Natural killer cell treated with Interleukin-12 subunit alpha and Interleukin-12 subunit beta and Interleukin-15 and Interleukin-18, amount 100 ng/mL, for 72 hours (primary cell): ENCODE measurements around the gene PDE4B. TPM values are rescaled to one million over a fixed set of nuclear protein-coding genes. Genes with fewer than 3 reads are reported as not detected.

Source experiments
- ATAC-seq, 2 donors: fragments of 150-1000 bp; cut with Tn5 transposase in 1 of 2; sonication (Bioruptor Pico), chemical (Tn5 transposase) in 1 of 2; 2 replicates each; pipeline ENCODE4 v1.10.0; 2021
- DNase-seq: peaks from one replicate; pipeline ENCODE4 v3.0.0; 2022; ENCODE audit warnings: low spot score
- H3K27ac Mint-ChIP-seq, 2 donors: 1 replicate in 1 of 2; 2 replicates in 1 of 2; pipeline ENCODE4 v1.8.0; 2022; ENCODE audit warnings: mixed read lengths in 2 of 2, mild to moderate bottlenecking in 1 of 2, moderate library complexity in 1 of 2
- H3K27me3 Mint-ChIP-seq, 2 donors: 1 replicate in 1 of 2; 2 replicates in 1 of 2; pipeline ENCODE4 v1.8.0; 2022; ENCODE audit warnings: mixed read lengths in 2 of 2
- H3K36me3 Mint-ChIP-seq: one replicate; pipeline ENCODE4 v1.8.0; 2022; ENCODE audit warnings: mixed read lengths
- H3K4me1 Mint-ChIP-seq, 2 donors: 1 replicate in 1 of 2; 2 replicates in 1 of 2; pipeline ENCODE4 v1.8.0; 2022; ENCODE audit warnings: low read depth in 2 of 2, mixed read lengths in 2 of 2, mild to moderate bottlenecking in 1 of 2
- H3K4me3 Mint-ChIP-seq: one replicate; pipeline ENCODE4 v1.8.0; 2022; ENCODE audit warnings: mixed read lengths
- H3K9me3 Mint-ChIP-seq: 2 replicates; pipeline ENCODE4 v1.8.0; 2022; ENCODE audit warnings: mixed read lengths
- total RNA-seq, 2 donors: library from RNA; stranded (reverse); gene quantifications; one replicate each; pipeline ENCODE4 v1.2.3, GENCODE V29; 2022

Gene PDE4B
- total RNA-seq, 2 donors from 2014 or later: 83.8 to 136 TPM

- H3K4me3 Mint-ChIP-seq: no peak overlapping the region
- H3K36me3 Mint-ChIP-seq: peaks cover 18% of the 10 kb centered on the region
- ATAC-seq (no peak), DNase-seq (no peak)
- no peak overlapping the region for H3K27ac Mint-ChIP-seq
- no peaks in the 10 kb centered on the region for H3K4me1 Mint-ChIP-seq
- peaks cover 12% of the 10 kb centered on the region for H3K9me3 Mint-ChIP-seq
- peaks cover 7 to 28% of the 10 kb centered on the region in 2 donors for H3K27me3 Mint-ChIP-seq
Observed at GRCh38 chr1:65788762-65789161, 3.9 kb upstream of the PDE4B start.

- Mint-ChIP-seq H3K4me1 (no peaks in the 10 kb centered on the region), H3K9me3 (peaks cover 10% of the 10 kb centered on the region), H3K4me3 (no peak overlapping the region), H3K27ac (no peak overlapping the region), H3K36me3 (peaks cover 18% of the 10 kb centered on the region), H3K27me3 (peaks cover 16 to 42% of the 10 kb centered on the region in 2 donors)
- ATAC-seq: no peak
- DNase-seq: no peak
Observed at GRCh38 chr1:65791396-65791795, 1.3 kb upstream of the PDE4B start.

GRCh38 chr1:65791801-65792668 is 660 bp upstream of the PDE4B start:
- Mint-ChIP-seq H3K9me3 (peaks cover 10% of the 10 kb centered on the region), H3K4me1 (no peaks in the 10 kb centered on the region), H3K27ac (no peak overlapping the region), H3K36me3 (peaks cover 18% of the 10 kb centered on the region), H3K27me3 (peaks cover 16 to 42% of the 10 kb centered on the region in 2 donors), H3K4me3 (no peak overlapping the region)
- DNase-seq (no peak), ATAC-seq (no peak)

DNA sequence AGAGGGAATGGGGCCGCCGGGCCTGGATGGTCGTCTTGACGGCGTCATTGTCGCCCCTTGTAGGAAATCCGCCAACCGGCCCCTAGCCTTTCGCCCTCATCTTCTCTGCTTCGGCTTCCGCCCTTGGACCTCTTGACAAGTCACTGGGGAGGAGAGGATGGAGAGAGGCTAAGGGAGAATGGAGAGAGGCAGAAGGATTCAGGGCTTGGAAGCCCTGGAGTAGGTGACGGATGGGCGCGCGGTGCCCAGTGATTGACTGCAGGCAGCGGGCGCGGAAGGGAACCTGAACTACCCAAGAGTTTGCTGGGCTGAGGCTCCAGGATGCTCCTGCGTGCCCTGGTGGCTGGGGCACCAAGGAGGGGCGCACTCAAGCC is 651 bp downstream of the PDE4B start:
- ATAC-seq (peak in 1 of 2 donors; percentile 32), DNase-seq (no peak)
- peak overlapping the region; percentile 16 for H3K4me3 Mint-ChIP-seq

GRCh38 chr1:65795311-65795710 is 2.6 kb downstream of the PDE4B start:
- Mint-ChIP-seq H3K4me1 (no peaks in the 10 kb centered on the region), H3K27me3 (peaks cover 16 to 46% of the 10 kb centered on the region in 2 donors), H3K36me3 (peaks cover 9% of the 10 kb centered on the region), H3K9me3 (peaks cover 2% of the 10 kb centered on the region), H3K4me3 (no peak overlapping the region), H3K27ac (no peak overlapping the region)
- DNase-seq: no peak
- peak in 1 of 2 donors; percentile 24 for ATAC-seq

More for the DNA sequence above, 651 bp downstream of the PDE4B start:
- peaks cover 10% of the 10 kb centered on the region for H3K9me3 Mint-ChIP-seq
- peaks cover 16 to 42% of the 10 kb centered on the region in 2 donors for H3K27me3 Mint-ChIP-seq
- no peaks in the 10 kb centered on the region for H3K4me1 Mint-ChIP-seq
- no peak overlapping the region for H3K27ac Mint-ChIP-seq
- peaks cover 18% of the 10 kb centered on the region for H3K36me3 Mint-ChIP-seq

DNA sequence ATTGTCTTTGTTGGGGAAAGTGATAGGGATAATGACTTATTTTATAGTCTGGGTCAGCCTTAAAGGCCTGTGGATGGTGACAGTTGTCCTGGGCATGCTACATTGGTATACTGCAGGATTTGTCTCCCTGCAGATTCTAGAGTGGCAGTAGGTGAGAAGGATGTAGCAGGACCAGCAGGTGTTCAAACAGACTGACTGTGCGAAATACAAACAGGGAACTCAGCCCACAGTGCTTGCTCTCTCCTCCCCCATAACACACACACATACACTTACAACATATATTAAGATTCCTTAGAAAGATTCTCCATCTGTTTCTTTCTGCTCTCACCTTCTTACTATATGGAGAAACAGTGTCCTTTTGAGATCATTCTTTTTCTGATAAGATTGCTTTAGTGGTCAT is 6.9 kb downstream of the PDE4B start:
- H3K27ac Mint-ChIP-seq: no peak overlapping the region
- DNase-seq: no peak
- H3K4me3 Mint-ChIP-seq: no peak overlapping the region
- H3K27me3 Mint-ChIP-seq: peaks cover 6 to 11% of the 10 kb centered on the region in 2 donors
- H3K36me3 Mint-ChIP-seq: no peaks in the 10 kb centered on the region
- ATAC-seq: no peak
- H3K4me1 Mint-ChIP-seq: no peaks in the 10 kb centered on the region
- no peaks in the 10 kb centered on the region for H3K9me3 Mint-ChIP-seq

- Mint-ChIP-seq H3K36me3 (no peaks in the 10 kb centered on the region), H3K27me3 (peaks cover 0 to 3% of the 10 kb centered on the region in 2 donors), H3K27ac (no peak overlapping the region), H3K4me3 (no peak overlapping the region), H3K9me3 (no peaks in the 10 kb centered on the region), H3K4me1 (no peaks in the 10 kb centered on the region)
- ATAC-seq (no peak), DNase-seq (no peak)
Observed at GRCh38 chr1:65804584-65804983, 11.9 kb downstream of the PDE4B start.

GRCh38 chr1:65812065-65812464 is 19.4 kb downstream of the PDE4B start:
- peak overlapping the region; percentile 46 for H3K4me3 Mint-ChIP-seq

GRCh38 chr1:65813956-65814355 is 21.3 kb downstream of the PDE4B start:
- DNase-seq (no peak), ATAC-seq (no peak)
- no peaks in the 10 kb centered on the region for H3K9me3 Mint-ChIP-seq
- H3K27me3 Mint-ChIP-seq: peaks cover 4 to 6% of the 10 kb centered on the region in 2 donors
- H3K4me1 Mint-ChIP-seq: peaks cover 5 to 22% of the 10 kb centered on the region in 2 donors
- H3K4me3 Mint-ChIP-seq: peak overlapping the region; percentile 15
- peak overlapping the region in 1 of 2 donors; percentile 74 for H3K27ac Mint-ChIP-seq
- H3K36me3 Mint-ChIP-seq: peaks cover 11% of the 10 kb centered on the region

More at GRCh38 chr1:65812065-65812464, 19.4 kb downstream of the PDE4B start:
- Mint-ChIP-seq H3K9me3 (no peaks in the 10 kb centered on the region), H3K27me3 (peaks cover 0 to 4% of the 10 kb centered on the region in 2 donors), H3K27ac (peak overlapping the region; percentile 74 to 75), H3K4me1 (peaks cover 5 to 22% of the 10 kb centered on the region in 2 donors), H3K36me3 (peaks cover 11% of the 10 kb centered on the region)
- DNase-seq (no peak), ATAC-seq (peak; percentile 97 to 98)

DNA sequence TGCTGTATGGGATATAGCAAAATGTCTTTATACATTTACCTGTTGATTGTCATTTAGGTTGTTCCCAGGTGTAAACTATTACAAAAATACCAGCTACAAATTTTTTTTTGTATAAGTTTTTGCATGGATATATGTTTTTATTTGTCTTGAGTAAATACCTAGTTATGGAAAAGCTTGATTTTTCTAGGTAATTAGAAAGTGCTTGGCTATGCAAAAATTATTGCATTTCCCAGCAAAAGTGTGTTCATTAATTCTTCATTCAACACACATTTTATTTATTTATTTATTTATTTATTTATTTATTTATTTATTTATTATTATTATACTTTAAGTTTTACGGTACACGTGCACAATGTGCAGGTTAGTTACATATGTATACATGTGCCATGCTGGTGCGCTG is 22.1 kb downstream of the PDE4B start:
- no peak for DNase-seq
- ATAC-seq: no peak
- Mint-ChIP-seq H3K27ac (no peak overlapping the region), H3K36me3 (peaks cover 11% of the 10 kb centered on the region), H3K9me3 (peaks cover 2% of the 10 kb centered on the region), H3K27me3 (peaks cover 4 to 9% of the 10 kb centered on the region in 2 donors), H3K4me1 (peaks cover 5 to 22% of the 10 kb centered on the region in 2 donors), H3K4me3 (no peak overlapping the region)

DNA sequence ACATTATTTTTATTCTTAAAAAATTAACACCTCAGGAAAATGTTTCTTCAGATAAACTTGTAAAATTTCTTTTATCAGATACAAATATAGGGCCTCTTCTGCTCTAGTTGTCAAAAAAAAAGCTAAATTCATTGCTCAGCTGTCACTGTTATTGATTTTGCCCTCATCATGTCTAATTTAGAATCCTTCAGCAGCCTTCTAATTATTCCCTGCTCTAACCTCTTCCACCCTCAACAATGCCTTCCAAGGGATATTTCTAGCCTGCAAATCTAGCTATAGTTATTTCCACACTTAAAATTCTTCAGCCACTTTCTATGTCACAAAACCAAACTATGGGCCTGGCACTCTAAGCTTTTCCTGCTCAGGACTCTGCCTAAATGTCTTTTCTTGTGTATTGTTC is 25.2 kb downstream of the PDE4B start:
- H3K9me3 Mint-ChIP-seq: peaks cover 4% of the 10 kb centered on the region
- H3K36me3 Mint-ChIP-seq: peaks cover 7% of the 10 kb centered on the region
- no peak for ATAC-seq
- peaks cover 0 to 8% of the 10 kb centered on the region in 2 donors for H3K4me1 Mint-ChIP-seq
- H3K27ac Mint-ChIP-seq: no peak overlapping the region
- H3K4me3 Mint-ChIP-seq: no peak overlapping the region
- DNase-seq: no peak
- H3K27me3 Mint-ChIP-seq: peaks cover 2 to 13% of the 10 kb centered on the region in 2 donors

DNA sequence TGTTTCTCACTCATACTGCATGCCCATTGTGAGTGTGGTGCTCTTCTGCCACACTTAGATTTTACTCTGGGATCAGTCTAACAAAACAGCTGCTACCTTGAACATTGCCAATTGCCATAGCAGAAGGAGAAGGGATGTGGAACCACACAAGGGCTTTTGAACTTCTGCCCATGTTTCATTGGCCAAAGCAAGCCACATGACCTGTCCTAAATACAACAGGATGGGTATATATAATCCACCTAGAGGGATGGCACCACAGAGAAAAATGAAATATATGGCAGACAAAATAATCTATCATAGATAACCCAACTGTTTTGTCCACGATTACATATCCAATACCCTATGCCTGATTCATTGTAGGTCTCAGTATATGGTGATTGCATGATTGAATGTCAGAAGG is 26.3 kb downstream of the PDE4B start:
- Mint-ChIP-seq H3K27ac (no peak overlapping the region), H3K36me3 (no peaks in the 10 kb centered on the region), H3K4me3 (no peak overlapping the region), H3K27me3 (peaks cover 4 to 18% of the 10 kb centered on the region in 2 donors), H3K4me1 (no peaks in the 10 kb centered on the region), H3K9me3 (peaks cover 9% of the 10 kb centered on the region)
- DNase-seq: no peak
- no peak for ATAC-seq

- no peaks in the 10 kb centered on the region for H3K36me3 Mint-ChIP-seq
- DNase-seq: no peak
- no peaks in the 10 kb centered on the region for H3K4me1 Mint-ChIP-seq
- peaks cover 9% of the 10 kb centered on the region for H3K9me3 Mint-ChIP-seq
- no peak overlapping the region for H3K4me3 Mint-ChIP-seq
- peaks cover 7 to 18% of the 10 kb centered on the region in 2 donors for H3K27me3 Mint-ChIP-seq
- H3K27ac Mint-ChIP-seq: no peak overlapping the region
- ATAC-seq: peak in 1 of 2 donors; percentile 75
Observed at GRCh38 chr1:65820983-65821382, 28.3 kb downstream of the PDE4B start.

DNA sequence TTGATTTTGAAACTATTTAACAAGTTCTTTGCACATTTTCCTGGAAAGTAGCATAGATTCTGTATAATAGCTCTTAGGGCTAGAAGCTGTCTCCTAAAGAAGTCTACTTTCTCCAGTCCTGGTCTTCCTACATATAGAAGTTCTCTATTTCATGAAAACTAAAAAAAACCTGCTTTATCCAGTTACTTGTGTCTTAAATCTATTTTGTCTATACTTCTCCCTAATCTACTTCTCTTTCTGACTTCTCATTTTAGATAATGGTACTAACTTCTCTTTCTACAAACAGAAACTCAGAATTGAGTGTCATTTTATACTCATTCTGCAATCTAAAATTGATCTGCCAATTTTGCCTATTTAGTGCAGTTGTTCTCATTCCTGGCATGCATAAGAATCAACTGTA is 28.7 kb downstream of the PDE4B start:
- no peak overlapping the region for H3K4me3 Mint-ChIP-seq
- ATAC-seq: no peak
- no peaks in the 10 kb centered on the region for H3K4me1 Mint-ChIP-seq
- no peak overlapping the region for H3K27ac Mint-ChIP-seq
- peaks cover 7 to 18% of the 10 kb centered on the region in 2 donors for H3K27me3 Mint-ChIP-seq
- no peaks in the 10 kb centered on the region for H3K36me3 Mint-ChIP-seq
- DNase-seq: no peak
- H3K9me3 Mint-ChIP-seq: peaks cover 9% of the 10 kb centered on the region
